NCI-H2227 (cell line): Measurements from ENCODE around the gene GPRC5A.

ENCODE experiments used
- DNase-seq: peaks from one replicate; lab custom pipeline; 2025; ENCODE audit not compliant: unreplicated experiment; lab: John Stamatoyannopoulos, UW

The GPRC5A gene

GRCh38 chr12:12938541-12938940 is 47.2 kb downstream of the GPRC5A start:
- DNase-seq: no peak

GRCh38 chr12:12939888-12940287 is 48.5 kb downstream of the GPRC5A start:
- no peak for DNase-seq

DNA sequence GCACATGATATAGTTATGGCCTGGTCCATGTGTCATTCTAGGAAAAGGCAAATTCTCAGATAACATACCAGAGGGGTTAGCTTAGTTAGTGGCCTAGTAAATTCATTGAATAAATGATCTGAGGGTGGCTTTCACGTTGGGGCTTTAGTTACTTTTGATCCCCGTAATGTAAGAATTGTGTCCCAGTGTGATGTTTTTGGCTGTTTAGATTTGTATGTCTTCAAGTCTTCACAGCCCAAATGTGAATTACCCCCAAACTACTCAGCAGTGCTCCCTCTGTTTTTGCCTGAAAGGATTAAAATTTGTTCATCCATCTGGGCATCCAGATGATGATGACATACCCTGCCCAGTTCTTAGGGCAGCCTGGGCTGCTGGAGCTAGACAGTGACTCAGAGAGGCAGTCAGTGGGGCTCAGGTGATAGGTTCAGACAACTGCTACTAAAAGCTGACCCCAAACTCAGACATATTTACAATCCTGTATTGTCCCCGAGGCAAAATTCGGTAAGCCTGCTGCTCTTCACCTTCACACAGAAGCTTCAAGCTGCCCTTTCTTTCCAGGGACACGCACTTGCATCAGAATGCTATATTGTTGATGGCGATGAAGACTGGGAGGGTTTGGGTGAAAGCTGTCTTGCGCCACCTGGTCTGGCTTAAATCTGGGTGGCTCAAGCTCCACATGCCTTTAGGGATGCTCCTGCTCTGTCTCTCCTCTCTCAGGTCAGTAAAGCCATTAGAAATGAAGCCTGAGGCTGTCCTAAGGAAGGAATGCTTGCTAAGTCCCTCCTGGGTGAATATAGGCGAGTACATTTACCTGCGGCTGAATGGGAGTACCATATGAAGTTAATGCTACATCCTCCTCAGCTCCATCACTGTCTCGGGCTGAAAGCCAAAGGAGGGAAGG is 50.3 kb downstream of the GPRC5A start:
- no peak for DNase-seq

DNA sequence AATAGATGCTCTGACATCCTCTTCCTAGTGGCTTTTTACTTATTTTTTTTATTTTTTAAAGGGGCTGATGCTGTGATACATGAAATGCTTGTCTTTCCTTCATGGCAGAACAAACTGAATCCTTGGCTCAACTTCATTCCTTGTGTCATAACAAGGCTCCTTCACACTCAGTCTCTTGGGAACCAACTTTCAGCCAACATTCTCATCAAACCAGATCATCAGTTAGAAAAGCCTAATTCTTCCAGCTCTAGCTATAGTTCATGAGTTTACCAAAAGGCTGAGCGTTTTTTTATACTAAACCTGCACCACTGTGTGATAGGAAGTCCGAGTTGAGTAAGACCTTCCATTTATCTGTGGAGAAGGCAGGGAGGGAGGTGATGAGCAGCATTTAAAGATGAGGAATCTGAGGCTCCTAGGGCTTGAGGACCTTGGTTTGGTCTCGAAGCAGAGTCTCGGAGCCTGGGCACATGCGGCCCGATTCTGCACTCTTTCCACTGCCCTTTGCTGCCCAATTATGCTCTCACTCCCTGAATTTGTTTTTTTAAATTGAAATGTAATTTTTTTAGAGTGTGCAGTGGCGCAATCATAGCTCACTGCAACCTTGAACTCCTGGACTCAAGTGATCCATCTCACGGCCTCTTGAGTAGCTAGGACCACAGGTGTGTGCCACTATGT is 52.4 kb downstream of the GPRC5A start:
- DNase-seq: no peak

DNA sequence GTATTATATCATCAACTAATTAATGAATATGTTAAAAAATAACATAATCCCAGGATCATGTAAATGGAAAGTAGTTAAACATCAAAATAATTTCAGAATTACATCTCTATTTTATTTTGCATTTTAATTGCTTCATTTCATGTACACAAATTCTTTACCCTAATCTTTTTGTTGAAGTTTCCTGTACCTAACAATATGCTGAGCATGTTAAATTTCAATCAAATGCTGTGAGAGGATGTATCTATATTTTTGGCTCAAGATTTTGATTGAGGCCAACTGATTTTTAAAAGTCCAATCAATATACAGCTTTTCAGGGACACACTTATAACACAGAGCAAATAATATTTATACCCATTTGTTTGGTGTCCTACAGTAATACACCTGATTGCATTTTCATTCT is 54.2 kb downstream of the GPRC5A start:
- DNase-seq: no peak

- no peak for DNase-seq
Observed at GRCh38 chr12:12946686-12947355, 55.5 kb downstream of the GPRC5A start.

GRCh38 chr12:12947902-12948301 is 56.5 kb downstream of the GPRC5A start:
- no peak for DNase-seq

GRCh38 chr12:12951504-12951903 is 60.1 kb downstream of the GPRC5A start:
- no peak for DNase-seq

- no peak for DNase-seq
Observed at GRCh38 chr12:12952036-12952435, 60.7 kb downstream of the GPRC5A start, which contains the start of gene GPRC5D. TSS of gene GPRC5D (minus strand) at chr12:12952170. CDS start at chr12:12950384, 1,786 bp downstream.

GRCh38 chr12:12954356-12954755 is 63.0 kb downstream of the GPRC5A start:
- DNase-seq: peak; percentile 4

DNA sequence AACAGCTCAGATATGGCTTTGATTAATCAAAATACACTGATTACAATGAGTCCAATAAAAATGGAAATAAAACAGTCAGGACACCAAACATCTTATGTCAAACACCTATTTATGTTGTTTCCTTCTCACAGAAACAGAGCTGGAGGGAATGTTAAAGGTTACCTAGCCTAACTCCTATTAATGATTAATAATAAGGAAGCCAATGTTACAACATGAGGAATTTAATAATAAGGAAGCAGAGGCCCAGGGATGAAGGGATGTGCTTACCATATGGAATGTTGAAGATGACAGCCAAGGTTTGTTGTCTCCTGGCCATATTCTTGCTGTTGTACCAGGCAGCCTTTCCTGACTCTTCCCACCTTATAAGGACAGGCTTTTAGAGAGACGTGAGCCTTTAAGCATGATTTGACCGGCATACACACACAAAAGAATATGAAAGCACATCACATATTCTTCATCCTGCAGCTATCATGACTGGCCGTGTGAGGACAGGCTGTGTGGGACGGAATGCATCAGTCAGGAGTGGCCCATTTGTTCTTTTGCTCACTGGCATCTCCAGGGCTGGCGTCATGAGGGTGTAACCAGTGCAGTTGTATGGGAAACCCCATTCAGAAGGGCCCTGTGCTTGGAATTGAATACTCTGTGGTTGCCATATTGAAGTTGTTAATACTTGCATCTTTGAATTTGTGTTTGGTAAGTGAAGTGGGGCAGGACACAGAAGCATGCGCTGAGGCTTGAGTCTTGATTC is 63.7 kb downstream of the GPRC5A start:
- no peak for DNase-seq

GRCh38 chr12:12958886-12959285 is 67.5 kb downstream of the GPRC5A start:
- no peak for DNase-seq

DNA sequence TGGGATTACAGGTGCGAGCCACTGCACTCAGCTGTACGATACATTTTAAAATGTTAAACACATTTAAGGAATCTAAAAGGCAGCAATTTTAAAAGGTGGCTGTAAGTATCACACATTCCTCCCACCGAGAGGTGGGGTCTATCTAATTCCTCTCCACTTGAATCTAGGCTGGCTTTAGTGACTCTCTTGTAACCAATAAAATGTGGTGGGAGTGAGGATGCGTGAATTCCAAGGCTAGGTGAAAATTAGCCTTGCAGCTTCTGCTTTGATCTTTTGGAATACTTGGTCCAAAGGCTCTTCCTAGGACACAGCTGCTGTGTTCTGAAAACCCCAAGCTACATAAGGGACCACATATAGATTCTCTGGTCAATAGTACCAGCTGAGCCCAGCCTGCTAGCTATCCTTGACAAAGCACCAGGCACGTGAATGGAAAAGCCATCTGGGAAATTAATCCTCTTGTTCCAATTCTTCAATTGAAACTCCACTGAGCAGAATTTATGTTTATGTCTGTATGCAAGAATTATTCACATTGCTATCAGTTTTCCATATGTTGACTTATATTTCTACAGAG is 69.4 kb downstream of the GPRC5A start:
- DNase-seq: no peak

GRCh38 chr12:12964255-12964654 is 72.9 kb downstream of the GPRC5A start:
- no peak for DNase-seq

DNA sequence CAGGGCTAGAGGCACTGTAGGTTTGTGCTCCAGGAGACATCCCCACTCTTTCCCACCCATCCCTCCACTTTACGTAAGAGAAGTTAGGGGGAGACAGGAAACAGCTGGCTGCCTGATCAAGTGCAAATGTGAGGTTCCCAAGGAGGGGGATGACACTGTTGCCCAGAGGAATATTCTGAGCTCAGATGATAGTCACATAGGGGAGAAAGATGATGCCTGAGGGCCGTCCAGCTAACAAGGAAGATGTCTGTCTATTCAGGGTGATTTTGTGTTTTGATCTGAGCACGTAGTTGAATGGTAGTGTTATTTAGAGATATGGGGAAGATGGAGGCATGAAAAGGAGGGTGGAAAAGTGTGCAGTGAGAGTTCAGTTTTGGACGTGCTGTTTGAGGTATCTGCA is 74.5 kb downstream of the GPRC5A start:
- DNase-seq: no peak
